Endometrium (tissue), 2 donors: Measurements from ENCODE around the gene UBE3B.

Source experiments
- FAIRE-seq: peaks from 2 replicates; lab custom pipeline; 2012; peaks lifted over from hg19 to GRCh38; lab: Jason Lieb, UNC
- donor health status: control.
- donor health status: control.

Gene UBE3B

GRCh38 chr12:109532721-109533486 lies 55.5 kb downstream of the UBE3B start:
- FAIRE-seq, result no peak

- FAIRE-seq, result no peak
Measured at GRCh38 chr12:109533487-109533740, 56.0 kb downstream of the UBE3B start.

GRCh38 chr12:109534456-109534855 lies 57.0 kb downstream of the UBE3B start:
- FAIRE-seq, result no peak

GRCh38 chr12:109535231-109535862 lies 57.9 kb downstream of the UBE3B start:
- FAIRE-seq, result no peak

- no peak for FAIRE-seq
Measured at GRCh38 chr12:109535863-109536250, 58.4 kb downstream of the UBE3B start.

- FAIRE-seq, result no peak
Measured at GRCh38 chr12:109537136-109537535, 59.7 kb downstream of the UBE3B start.

GRCh38 chr12:109538191-109538863 lies 60.9 kb downstream of the UBE3B start:
- FAIRE-seq, result no peak

GRCh38 chr12:109539508-109539907 lies 62.1 kb downstream of the UBE3B start:
- FAIRE-seq, result no peak

GRCh38 chr12:109540526-109541412 lies 63.3 kb downstream of the UBE3B start:
- FAIRE-seq, result no peak

- no peak for FAIRE-seq
Measured at GRCh38 chr12:109541413-109541726, 63.9 kb downstream of the UBE3B start.

GRCh38 chr12:109542014-109542413 lies 64.6 kb downstream of the UBE3B start:
- FAIRE-seq, result no peak

GRCh38 chr12:109542876-109543275 lies 65.4 kb downstream of the UBE3B start:
- no peak for FAIRE-seq

- no peak for FAIRE-seq
Measured at GRCh38 chr12:109544955-109545531, 67.6 kb downstream of the UBE3B start.

- no peak for FAIRE-seq
Measured at GRCh38 chr12:109545826-109546225, 68.4 kb downstream of the UBE3B start.

- FAIRE-seq, result no peak
Measured at GRCh38 chr12:109547286-109547685, 69.9 kb downstream of the UBE3B start.

GRCh38 chr12:109548258-109548657 lies 70.8 kb downstream of the UBE3B start:
- FAIRE-seq, result no peak

- no peak for FAIRE-seq
Measured at GRCh38 chr12:109549613-109550270, 72.3 kb downstream of the UBE3B start.

GRCh38 chr12:109550281-109550680 lies 72.8 kb downstream of the UBE3B start:
- FAIRE-seq, result no peak

- no peak for FAIRE-seq
Measured at GRCh38 chr12:109551108-109551507, 73.7 kb downstream of the UBE3B start.

- no peak for FAIRE-seq
Measured at GRCh38 chr12:109552971-109553370, 75.5 kb downstream of the UBE3B start.

- no peak for FAIRE-seq
Measured at GRCh38 chr12:109553483-109553882, 76.0 kb downstream of the UBE3B start.
